ENCODE results near the gene GALNT2.

GALNT2 gene

DNA sequence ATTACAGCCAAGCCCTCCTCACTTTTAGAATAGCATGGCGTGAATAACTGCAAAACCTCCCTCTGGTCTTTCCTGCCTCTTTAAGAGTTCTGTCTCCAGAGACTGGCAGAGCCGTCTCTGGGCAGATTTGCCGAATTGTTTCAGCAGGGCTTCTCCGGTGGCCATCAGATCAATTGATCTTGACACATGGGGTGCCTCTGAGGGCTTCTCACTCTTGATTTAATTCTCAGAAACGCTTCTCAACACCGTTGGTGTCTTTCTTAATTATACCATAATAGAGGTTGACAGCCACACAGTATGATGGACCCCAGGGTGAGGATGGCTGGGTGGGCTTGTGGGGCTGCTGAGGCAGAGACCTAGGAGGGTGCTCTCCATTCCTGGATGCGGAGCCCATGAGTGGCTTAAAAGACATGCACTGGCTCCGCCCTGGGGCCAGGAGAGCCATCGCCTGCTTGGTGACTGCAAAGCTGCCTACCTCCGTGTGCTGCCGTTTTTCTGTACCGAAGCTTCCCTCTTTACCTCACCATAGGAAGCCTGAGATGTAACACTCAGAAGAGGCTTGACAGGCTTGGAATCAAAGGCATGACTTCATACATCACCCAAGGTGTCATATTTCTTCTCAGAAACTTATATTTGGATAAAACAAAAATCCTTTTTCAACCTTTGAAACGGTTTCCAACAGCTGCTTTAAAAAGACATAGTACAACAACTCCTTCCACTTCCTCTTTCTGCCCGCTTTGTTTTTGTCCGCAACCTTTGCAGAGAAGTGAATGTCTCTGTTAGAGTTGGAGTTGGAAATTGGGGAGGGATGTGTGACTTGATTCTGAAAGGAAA, 82.9 kb downstream of the GALNT2 start:
- peak; percentile 35 for DNase-seq

DNA sequence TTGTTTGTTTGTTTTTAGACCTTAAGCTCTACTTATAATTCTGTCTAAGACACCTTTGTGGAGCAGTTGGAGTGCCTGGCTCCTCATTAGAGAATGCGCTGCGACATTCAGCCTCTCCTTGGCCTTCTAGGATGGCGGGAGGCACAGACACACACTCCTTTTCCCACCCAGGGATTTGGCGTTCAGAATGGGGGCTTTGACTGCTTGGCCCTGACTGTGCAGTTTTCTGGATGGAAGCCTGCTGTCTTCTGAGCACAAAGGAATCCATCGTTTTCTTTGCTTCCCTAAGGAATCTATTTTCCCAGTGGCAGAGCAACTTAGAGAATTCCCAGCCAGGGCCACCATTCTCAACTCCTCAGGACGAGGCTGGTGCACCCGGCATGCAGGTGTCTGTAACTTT, 83.6 kb downstream of the GALNT2 start:
- no peak for DNase-seq

- no peak for DNase-seq
Observed at GRCh38 chr1:230151924-230152468, 85.0 kb downstream of the GALNT2 start.

- no peak for DNase-seq
Observed at GRCh38 chr1:230152999-230153398, 86.0 kb downstream of the GALNT2 start.

DNA sequence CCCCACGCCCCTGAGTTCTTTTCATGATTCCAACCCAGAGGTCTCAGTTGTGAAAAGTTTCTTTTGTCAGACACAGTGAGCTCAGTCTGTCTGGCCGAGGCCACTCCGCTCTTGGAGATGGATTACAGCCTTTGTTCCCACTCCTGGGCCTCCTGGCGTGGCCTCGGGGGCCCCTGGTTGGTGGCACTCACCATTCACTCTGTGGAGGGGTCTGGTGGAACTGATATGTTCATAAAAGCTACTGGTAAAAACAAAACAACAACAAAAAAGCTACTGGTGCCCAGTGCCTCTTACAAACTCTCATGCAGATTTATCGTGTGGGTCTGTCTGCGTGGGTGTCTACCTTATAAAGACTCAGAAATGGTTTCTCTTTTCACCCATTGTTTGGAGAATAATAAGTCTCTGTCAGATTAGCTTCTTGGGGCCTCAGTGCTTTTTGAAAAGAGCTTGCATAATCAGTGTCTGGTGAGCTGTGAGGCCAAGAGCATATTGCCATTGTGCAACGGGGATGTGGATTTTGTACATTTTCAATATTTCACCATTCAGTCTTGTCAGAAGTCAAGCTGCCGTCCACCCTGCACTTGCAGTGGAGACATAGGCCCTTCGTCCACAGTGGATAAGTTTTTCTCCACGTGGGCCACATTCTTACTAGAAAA, 86.7 kb downstream of the GALNT2 start:
- peak; percentile 34 for DNase-seq

- no peak for DNase-seq
Observed at GRCh38 chr1:230155021-230155420, 88.0 kb downstream of the GALNT2 start.

DNA sequence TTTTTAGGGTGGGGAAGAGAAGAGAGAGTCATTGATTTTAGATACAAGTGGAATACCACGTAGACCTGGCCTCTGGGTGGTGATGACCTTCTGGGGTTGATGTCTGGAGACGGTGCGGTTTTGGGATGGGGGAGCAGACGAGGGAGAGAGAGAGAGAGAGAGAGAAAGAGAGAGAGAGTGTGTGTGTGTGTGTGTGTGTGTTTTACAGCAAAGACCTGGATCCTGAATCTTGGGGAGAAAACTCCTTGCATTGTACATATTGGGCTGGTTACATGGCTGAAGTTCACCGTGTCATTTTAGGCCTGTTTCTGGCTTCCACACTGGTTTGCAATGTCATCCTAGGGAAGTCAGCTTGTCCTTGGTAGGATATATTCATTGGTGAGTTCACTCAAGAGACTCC, 89.0 kb downstream of the GALNT2 start:
- DNase-seq = no peak

GRCh38 chr1:230156536-230156935, 89.5 kb downstream of the GALNT2 start:
- DNase-seq = no peak

DNA sequence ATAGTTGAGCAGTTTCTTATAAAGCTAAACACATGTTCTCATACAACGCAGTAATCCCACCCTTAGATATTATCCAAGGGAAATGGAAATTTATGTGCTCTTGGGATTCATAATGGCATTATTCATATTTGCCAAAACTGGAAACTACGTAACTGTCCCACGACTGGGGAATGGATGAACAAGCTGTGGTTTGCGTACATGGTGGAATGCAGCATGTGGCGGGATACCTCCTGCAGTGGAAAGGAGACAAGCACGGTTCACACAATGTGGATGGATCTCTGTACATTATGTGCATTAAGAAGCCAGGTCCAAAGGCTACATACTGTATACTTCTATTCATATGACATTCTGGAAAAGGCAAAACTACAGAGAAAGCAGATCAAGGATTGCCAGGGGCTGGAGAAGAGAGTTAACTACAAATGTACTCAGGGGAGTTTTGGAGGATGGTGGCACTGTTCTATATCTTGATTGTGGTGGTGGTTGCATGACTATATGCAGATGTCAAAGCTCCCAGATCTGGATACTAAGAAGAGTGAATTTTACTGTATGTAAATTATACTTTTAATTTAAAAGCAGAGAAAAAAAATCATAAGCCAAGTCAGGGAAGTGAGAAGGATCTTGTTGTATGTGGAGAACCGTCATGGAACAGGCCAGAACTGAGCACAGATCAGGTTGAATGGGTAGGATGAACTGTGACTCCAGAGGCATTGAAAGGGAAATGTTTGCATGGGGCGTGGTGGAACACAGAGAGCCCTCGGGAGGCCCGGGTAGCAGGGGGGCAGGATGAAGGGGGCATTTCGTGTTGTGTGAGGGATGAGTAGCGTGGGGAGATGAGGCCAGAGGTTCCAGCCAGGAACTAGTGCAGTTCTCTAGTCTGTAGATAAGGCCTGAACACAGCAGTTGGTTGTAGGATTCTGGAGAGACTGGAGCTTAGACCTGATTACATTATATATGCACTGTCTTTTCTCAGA, 90.7 kb downstream of the GALNT2 start:
- no peak for DNase-seq

- DNase-seq = no peak
Observed at GRCh38 chr1:230158415-230159291, 91.6 kb downstream of the GALNT2 start.

DNA sequence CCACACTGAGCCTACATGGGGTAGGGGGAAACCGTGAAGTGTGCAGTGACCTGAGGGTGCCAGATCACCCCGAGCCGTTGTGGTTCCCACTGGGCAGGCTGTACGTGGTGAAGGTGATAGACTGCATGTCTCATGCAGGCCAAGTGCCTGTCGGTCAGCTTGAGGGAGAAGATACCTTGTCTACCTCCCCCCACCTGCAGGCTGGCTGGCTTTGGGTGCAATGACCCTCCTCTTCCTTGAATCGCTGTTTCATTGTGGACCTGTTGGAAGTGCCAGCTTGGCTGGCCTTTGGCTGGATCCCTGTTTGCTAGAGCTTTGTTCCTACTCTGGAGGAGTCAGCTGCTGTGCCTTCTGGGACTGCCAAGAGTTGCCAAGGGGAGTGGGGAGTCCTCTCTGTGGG, 92.5 kb downstream of the GALNT2 start:
- DNase-seq = no peak

- no peak for DNase-seq
Observed at GRCh38 chr1:230160957-230161771, 94.1 kb downstream of the GALNT2 start.

DNA sequence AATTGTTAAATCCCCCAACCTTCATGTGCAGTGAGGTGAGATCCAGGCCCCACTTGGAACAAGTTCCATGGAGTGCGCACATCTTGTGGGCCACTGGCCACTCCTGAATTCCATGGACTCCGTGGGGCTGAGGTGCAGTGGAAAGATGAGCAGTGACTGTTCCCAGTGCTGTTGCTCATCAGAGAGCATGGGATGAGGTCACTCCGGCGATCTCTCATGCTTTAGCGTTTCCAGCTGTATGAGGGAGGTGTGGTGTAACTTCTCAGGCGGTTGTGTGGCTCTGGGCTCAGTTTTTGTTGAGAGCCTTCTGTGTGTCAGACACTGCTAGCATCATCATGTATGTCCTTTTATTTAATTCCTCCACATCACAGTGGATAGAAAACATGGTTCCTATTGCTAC, 96.2 kb downstream of the GALNT2 start:
- no peak for DNase-seq

DNA sequence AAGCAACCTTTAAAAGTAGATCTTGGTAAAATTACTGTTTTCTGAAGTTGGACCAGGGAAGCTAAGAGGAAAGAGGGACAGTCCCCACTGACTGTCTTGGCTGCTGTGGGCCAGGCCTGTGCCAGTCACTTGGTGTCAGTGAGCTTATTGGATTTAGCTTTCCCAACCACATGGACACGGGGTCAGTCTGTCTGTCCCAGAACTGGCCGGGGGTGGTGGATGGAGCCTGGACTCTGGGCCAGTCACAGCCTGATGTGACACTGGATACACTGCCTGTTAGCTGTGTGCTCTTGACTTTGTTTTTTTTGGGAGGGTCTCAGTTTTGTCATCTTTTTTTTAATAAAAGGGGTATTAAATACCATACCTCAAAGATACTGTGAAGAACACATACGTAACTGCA, 96.7 kb downstream of the GALNT2 start:
- DNase-seq = no peak

GRCh38 chr1:230165536-230165935, 98.5 kb downstream of the GALNT2 start:
- no peak for DNase-seq

GRCh38 chr1:230166366-230167132, 99.5 kb downstream of the GALNT2 start:
- DNase-seq = no peak

- DNase-seq = peak; percentile 57
Observed at GRCh38 chr1:230167419-230167852, 100.4 kb downstream of the GALNT2 start.

GRCh38 chr1:230169454-230170152, 102.6 kb downstream of the GALNT2 start:
- DNase-seq = no peak

GRCh38 chr1:230170153-230170547, 103.1 kb downstream of the GALNT2 start:
- no peak for DNase-seq

GRCh38 chr1:230170622-230171021, 103.6 kb downstream of the GALNT2 start:
- DNase-seq = no peak

Data from CD4-positive, alpha-beta T cell treated with Interleukin-15 for 1 hour (primary cell).